Measurements from ENCODE around the gene LIN7B.

GRCh38 chr19:49110567-49110966 lies 3.6 kb upstream of the LIN7B start:
- TF ChIP-seq JUN (IDR thresholded peaks at IDR 0.05; ENCODE audit: low read depth, low read length) (no peak), POLR2A (IDR thresholded peaks at IDR 0.05; ENCODE audit: control extremely low read depth in 1 of 2, low read depth in 2 of 2, low read length in 2 of 2) (no peak), CTCF (IDR thresholded peaks at IDR 0.05; ENCODE audit: control extremely low read depth in 1 of 3, insufficient read depth in 1 of 3, low read depth in 1 of 3, low read length in 3 of 3) (no peak), ATF3 (IDR thresholded peaks at IDR 0.05; ENCODE audit: insufficient read depth, low read depth, low read length) (no peak), SP2 (IDR thresholded peaks at IDR 0.05; ENCODE audit: low read length) (no peak), CTBP2 (IDR thresholded peaks at IDR 0.05; ENCODE audit: borderline replicate concordance, insufficient read depth, insufficient read length, low read length) (no peak), ASH2L (IDR thresholded peaks at IDR 0.05; ENCODE audit: low read length) (no peak)
